ENCODE measurements around the gene HDAC2. TPM values are rescaled to one million over a fixed set of nuclear protein-coding genes. Genes with fewer than 3 reads are reported as not detected.
"Not testable (repeated sequence)": the region's sequence is repeated elsewhere in the genome, so short reads cannot be mapped to it uniquely, and the experiment has no call there.

HDAC2 gene
- total and polyA plus RNA-seq, 8 donors, result 72.7 to 236 (median 198) TPM

- Histone ChIP-seq H3K27me3 (no peaks in the 10 kb centered on the region), H3K9me3 (no peaks in the 10 kb centered on the region), H3K36me3 (peaks cover 0 to 81% of the 10 kb centered on the region in 2 donors), H3K4me1 (no peaks in the 10 kb centered on the region), H3K4me3 (no peak overlapping the region), H3K27ac (no peak overlapping the region)
- intact Hi-C loops (cut with DNase I), result no loop called here
- DNase-seq, result no peak
- no peak for ATAC-seq
- no peak for TF ChIP-seq CTCF (IDR thresholded peaks at IDR 0.05)
These were observed 21.4 kb downstream of the HDAC2 start for GRCh38 chr6:113949499-113949898.

- DNase-seq (no peak), ATAC-seq (no peak)
- Histone ChIP-seq H3K4me3 (no peak overlapping the region), H3K36me3 (peaks cover 0 to 88% of the 10 kb centered on the region in 2 donors), H3K9me3 (no peaks in the 10 kb centered on the region), H3K4me1 (no peaks in the 10 kb centered on the region), H3K27ac (no peak overlapping the region), H3K27me3 (no peaks in the 10 kb centered on the region)
- no peak for TF ChIP-seq CTCF (IDR thresholded peaks at IDR 0.05)
- intact Hi-C loops (cut with DNase I), result no loop called here
These were observed 26.2 kb downstream of the HDAC2 start for GRCh38 chr6:113944701-113945100.

- H3K36me3 ChIP-seq, result peaks cover 0 to 72% of the 10 kb centered on the region in 2 donors
These were observed 31.1 kb downstream of the HDAC2 start for GRCh38 chr6:113939825-113940224.

GRCh38 chr6:113936093-113936934 is 34.6 kb downstream of the HDAC2 start:
- Histone ChIP-seq H3K4me1 (no peaks in the 10 kb centered on the region), H3K9me3 (no peaks in the 10 kb centered on the region), H3K27me3 (no peaks in the 10 kb centered on the region), H3K4me3 (no peak overlapping the region), H3K36me3 (peaks cover 0 to 37% of the 10 kb centered on the region in 2 donors), H3K27ac (no peak overlapping the region)
- TF ChIP-seq CTCF (IDR thresholded peaks at IDR 0.05), result peak; percentile 75 to 76
- peak in 3 of 4 donors; percentile 35 to 74 (median 61) for DNase-seq
- peak; percentile 89 for ATAC-seq
- intact Hi-C loops (cut with DNase I), result no loop called here

More at GRCh38 chr6:113939825-113940224, 31.1 kb downstream of the HDAC2 start:
- Histone ChIP-seq H3K4me3 (no peak overlapping the region), H3K27ac (no peak overlapping the region), H3K4me1 (no peaks in the 10 kb centered on the region), H3K27me3 (no peaks in the 10 kb centered on the region), H3K9me3 (no peaks in the 10 kb centered on the region)
- TF ChIP-seq CTCF (IDR thresholded peaks at IDR 0.05), result no peak
- DNase-seq, result no peak
- ATAC-seq, result no peak
- intact Hi-C loops (cut with DNase I), result no loop called here

GRCh38 chr6:113934101-113934500 is 36.8 kb downstream of the HDAC2 start:
- H3K9me3 ChIP-seq, result peaks cover 0 to 10% of the 10 kb centered on the region in 2 donors
- no peak for TF ChIP-seq CTCF (IDR thresholded peaks at IDR 0.05)
- H3K4me1 ChIP-seq, result no peaks in the 10 kb centered on the region
- H3K4me3 ChIP-seq, result no peak overlapping the region
- no peak overlapping the region for H3K27ac ChIP-seq
- peaks cover 0 to 14% of the 10 kb centered on the region in 2 donors for H3K36me3 ChIP-seq
- ATAC-seq (no peak), DNase-seq (no peak)
- intact Hi-C loops (cut with DNase I), result no loop called here
- no peaks in the 10 kb centered on the region for H3K27me3 ChIP-seq

GRCh38 chr6:113931907-113932306 is 39.0 kb downstream of the HDAC2 start:
- H3K27me3 ChIP-seq; ATAC-seq; H3K36me3 ChIP-seq; H3K27ac ChIP-seq; intact Hi-C loops (cut with DNase I); H3K4me1 ChIP-seq; H3K4me3 ChIP-seq: not testable (repeated sequence)
- peak in 1 of 4 donors; percentile 60 for DNase-seq
- peaks cover 0 to 13% of the 10 kb centered on the region in 2 donors for H3K9me3 ChIP-seq

All from left lung (tissue), 10 donors.